Keratinocyte (primary cell): ENCODE measurements around the gene PLAC1. TPM values are rescaled to one million over a fixed set of nuclear protein-coding genes. Genes with fewer than 3 reads are reported as not detected.

ENCODE experiments used
- DNase-seq: peaks from one replicate; pipeline ENCODE4 v3.0.0-alpha.2; 2011; ENCODE audit warnings: low read depth, missing footprints, low spot score
- FAIRE-seq: peaks from 2 replicates; lab custom pipeline; 2011; peaks lifted over from hg19 to GRCh38; lab: Jason Lieb, UNC
- H2AFZ ChIP-seq: 2 replicates; pipeline ENCODE4 v1.6.0; 2012; ENCODE audit warnings: low read length, control low read depth, inconsistent platforms; ENCODE audit not compliant: control insufficient read depth
- H3K27ac ChIP-seq: 2 replicates; pipeline ENCODE4 v1.5.1; 2011; ENCODE audit warnings: low read length; ENCODE audit not compliant: control insufficient read depth, insufficient read depth
- H3K27me3 ChIP-seq: 3 replicates; pipeline ENCODE4 v1.6.0; 2011; ENCODE audit warnings: low read length; ENCODE audit not compliant: control insufficient read depth, insufficient read depth; ENCODE audit errors: extremely low read depth
- H3K36me3 ChIP-seq, 2 experiments: 2 replicates in 1 of 2; 3 replicates in 1 of 2; pipeline ENCODE4 v1.5.1; 2011; ENCODE audit warnings: low read length in 2 of 2, mild to moderate bottlenecking in 1 of 2; ENCODE audit not compliant: control insufficient read depth in 2 of 2, insufficient read depth in 2 of 2; ENCODE audit errors: extremely low read depth in 1 of 2
- H3K4me1 ChIP-seq: 3 replicates; pipeline ENCODE4 v1.5.1; 2011; ENCODE audit warnings: low read length; ENCODE audit not compliant: control insufficient read depth, insufficient read depth; ENCODE audit errors: extremely low read depth
- H3K4me2 ChIP-seq: 3 replicates; pipeline ENCODE4 v1.6.0; 2011; ENCODE audit warnings: low read depth, low read length; ENCODE audit not compliant: control insufficient read depth, insufficient read depth; ENCODE audit errors: extremely low read depth
- H3K4me3 ChIP-seq, 3 experiments: fragments of 200-600 bp in 1 of 3; sonication (generic) in 1 of 3; 2 replicates in 2 of 3; 3 replicates in 1 of 3; pipeline ENCODE4 v1.5.1; 2011 to 2016; ENCODE audit warnings: low read length in 3 of 3, mild to moderate bottlenecking in 3 of 3, control low read depth in 2 of 3, inconsistent platforms in 1 of 3, low read depth in 1 of 3, mixed read lengths in 1 of 3, mixed run types in 1 of 3, moderate library complexity in 1 of 3; ENCODE audit not compliant: control insufficient read depth in 2 of 3, insufficient read depth in 2 of 3; ENCODE audit errors: extremely low read depth in 1 of 3
- H3K79me2 ChIP-seq: 2 replicates; pipeline ENCODE4 v1.6.0; 2012; ENCODE audit warnings: low read length; ENCODE audit not compliant: control insufficient read depth, insufficient read depth
- H3K9ac ChIP-seq: 3 replicates; pipeline ENCODE4 v1.6.0; 2011; ENCODE audit warnings: low read length; ENCODE audit not compliant: control insufficient read depth, insufficient read depth; ENCODE audit errors: extremely low read depth
- H3K9me1 ChIP-seq: 3 replicates; pipeline ENCODE4 v1.6.0; 2011; ENCODE audit warnings: low read length; ENCODE audit not compliant: control insufficient read depth, insufficient read depth; ENCODE audit errors: extremely low read depth
- H3K9me3 ChIP-seq: 2 replicates; pipeline ENCODE4 v1.5.1; 2012; ENCODE audit warnings: low read depth, low read length; ENCODE audit not compliant: control insufficient read depth
- H4K20me1 ChIP-seq: 3 replicates; pipeline ENCODE4 v1.6.0; 2011; ENCODE audit warnings: low read length; ENCODE audit not compliant: control insufficient read depth, insufficient read depth; ENCODE audit errors: extremely low read depth
- CTCF ChIP-seq, 3 experiments: IDR thresholded peaks in 1 of 3; conservative IDR thresholded peaks in 1 of 3; optimal IDR thresholded peaks in 1 of 3; 2 replicates in 2 of 3; 3 replicates in 1 of 3; pipeline versions ENCODE3 to v1.5.1; 2011; ENCODE audit warnings: low read length in 3 of 3, mild to moderate bottlenecking in 3 of 3, moderate library complexity in 2 of 3, control low read depth in 1 of 3, inconsistent platforms in 1 of 3; ENCODE audit not compliant: insufficient read depth in 2 of 3; ENCODE audit errors: extremely low read depth in 1 of 3
- EZH2 ChIP-seq: IDR thresholded peaks from one replicate; pipeline ENCODE4 v1.6.1; 2012; ENCODE audit warnings: inconsistent platforms, mild to moderate bottlenecking, low read length, moderate library complexity
- dilution Hi-C: fragments of 300-500 bp; cut with MboI; formaldehyde crosslinking; loops from one replicate; pipeline ENCODE4 v1.7.0; 2020; ENCODE audit warnings: low sequenced_read_pairs; ENCODE audit not compliant: extremely low pct_ligation_motif_present
- polyA plus RNA-seq, 5 experiments: library from polyadenylated mRNA; depleted of rRNA in 3 of 5; stranded (reverse) in 3 of 5; stranded (forward) in 1 of 5; unstranded in 1 of 5; fragments of >200 nt; gene quantifications; 1 replicate in 1 of 5; 2 replicates in 3 of 5; 3 replicates in 1 of 5; pipeline versions ENCODE4 v1.2.1 to v1.2.3, GENCODE V29; 2011 to 2012; ENCODE audit warnings: missing spikeins in 2 of 5, low read depth in 1 of 5, low replicate concordance in 1 of 5

The PLAC1 gene
- polyA plus RNA-seq, 1 donor (not counting 4 experiments of a cell fraction or from before 2014, with no cell fraction given): 8.5 TPM

DNA sequence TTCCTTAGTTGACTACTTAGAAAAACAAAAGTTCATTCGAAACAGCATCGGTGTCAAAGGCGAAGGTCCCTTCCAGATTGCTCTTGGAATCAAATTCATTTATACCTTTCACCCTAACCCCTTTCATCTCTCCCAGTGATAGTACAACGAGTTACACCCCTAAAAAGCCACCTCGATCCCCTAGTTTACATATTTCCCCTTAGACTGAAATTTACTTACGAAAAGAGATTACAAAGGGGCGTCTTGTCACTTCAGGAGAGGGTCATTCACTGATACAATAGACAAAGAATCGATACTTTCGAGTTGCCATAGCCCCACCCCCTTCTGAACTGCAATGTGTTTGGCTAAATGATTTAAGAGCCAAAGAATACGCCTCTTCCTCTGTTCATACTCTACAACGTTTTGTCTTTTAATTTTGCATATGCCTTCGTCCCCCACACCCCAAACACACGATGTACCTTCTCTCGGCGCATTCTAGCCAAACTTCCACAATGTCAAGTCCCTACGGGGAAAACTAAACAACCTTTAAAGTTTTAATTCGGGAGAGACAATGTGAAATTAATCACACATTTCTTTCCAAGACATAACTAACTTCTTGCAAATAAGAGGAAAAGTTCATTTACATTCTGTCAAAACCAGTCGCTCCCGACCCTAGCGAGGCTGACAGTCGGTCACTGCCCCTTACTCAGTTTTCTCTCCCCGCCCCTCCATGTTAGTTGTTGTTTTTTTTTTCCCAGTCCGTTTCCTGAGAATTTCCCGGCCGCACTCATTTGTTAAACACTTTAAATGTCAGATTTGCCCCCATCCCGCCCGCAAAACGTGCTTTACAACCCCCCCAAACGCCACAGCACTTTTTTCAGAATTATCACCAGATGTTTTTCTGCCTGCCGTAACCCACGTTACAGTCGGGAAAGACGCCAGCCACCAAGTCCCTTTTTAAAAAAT, 109.7 kb downstream of the PLAC1 start:
- Histone ChIP-seq H3K9me1 (no peaks in the 10 kb centered on the region), H3K27ac (peak overlapping the region; percentile 64), H2AFZ (no peak overlapping the region), H4K20me1 (no peaks in the 10 kb centered on the region), H3K9me3 (no peaks in the 10 kb centered on the region), H3K4me3 (peak overlapping the region; percentile 54 to 84 (median 77)), H3K9ac (peak overlapping the region; percentile 78), H3K36me3 (no peaks in the 10 kb centered on the region), H3K27me3 (no peaks in the 10 kb centered on the region), H3K4me1 (peaks cover 20% of the 10 kb centered on the region), H3K4me2 (peak overlapping the region; percentile 81), H3K79me2 (peaks cover 4% of the 10 kb centered on the region)
- dilution Hi-C loops: no loop called here
- FAIRE-seq (peak; percentile 32), DNase-seq (no peak)
- no peak for TF ChIP-seq CTCF (optimal IDR thresholded peaks at IDR 0.05 in 1 of 3, IDR thresholded peaks at IDR 0.05 in 1 of 3, conservative IDR thresholded peaks at IDR 0.05 in 1 of 3; ENCODE audit: extremely low read depth in 1 of 3, insufficient read depth in 2 of 3, low read length in 3 of 3)
- no peak for TF ChIP-seq EZH2

DNA sequence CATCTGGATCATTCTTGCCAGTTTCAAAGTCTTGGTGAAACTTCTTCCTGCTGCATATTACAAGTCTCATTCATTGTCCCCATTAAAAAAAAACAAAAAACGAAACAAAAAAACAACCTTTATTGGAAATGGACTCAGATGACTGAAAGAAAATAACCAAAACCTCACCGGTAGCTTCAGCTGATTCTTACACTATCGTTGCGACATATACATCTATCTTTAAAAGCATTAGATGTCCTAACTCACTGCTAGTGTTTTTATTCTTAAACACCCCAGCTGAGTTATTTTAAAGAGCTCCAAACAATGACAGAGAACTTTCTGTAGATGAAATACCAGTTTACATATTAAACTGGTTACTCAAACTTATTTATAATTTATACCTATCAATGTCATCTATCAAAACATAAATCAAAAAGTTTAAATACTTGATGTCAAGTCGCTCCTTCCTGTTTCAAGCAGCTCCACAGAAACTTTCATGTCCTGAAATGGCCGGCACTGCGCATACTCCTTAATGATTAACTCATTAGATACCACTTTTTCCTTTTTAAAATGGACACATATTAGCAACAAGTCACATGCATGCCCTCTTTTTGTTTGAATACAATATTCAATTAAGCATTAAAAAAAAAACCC, 111.1 kb downstream of the PLAC1 start:
- H3K9ac ChIP-seq: no peak overlapping the region
- H3K27me3 ChIP-seq: no peaks in the 10 kb centered on the region
- no peaks in the 10 kb centered on the region for H3K9me1 ChIP-seq
- dilution Hi-C loops: no loop called here
- H3K4me2 ChIP-seq: peak overlapping the region; percentile 81
- H3K4me1 ChIP-seq: peaks cover 28% of the 10 kb centered on the region
- DNase-seq (no peak), FAIRE-seq (no peak)
- no peaks in the 10 kb centered on the region for H4K20me1 ChIP-seq
- no peaks in the 10 kb centered on the region for H3K36me3 ChIP-seq
- H2AFZ ChIP-seq: no peak overlapping the region
- no peak overlapping the region for H3K27ac ChIP-seq
- H3K9me3 ChIP-seq: no peaks in the 10 kb centered on the region
- no peak for TF ChIP-seq EZH2
- peaks cover 4% of the 10 kb centered on the region for H3K79me2 ChIP-seq
- peak overlapping the region in 2 of 3 experiments; percentile 77 to 84 for H3K4me3 ChIP-seq
